GM19468 (cell line): ENCODE results near the gene PRPH.
"Not testable (repeated sequence)": the region's sequence is repeated elsewhere in the genome, so short reads cannot be mapped to it uniquely, and the experiment has no call there.

ENCODE experiments used
- ATAC-seq: cut with Tn5 transposase; IDR thresholded peaks from one replicate; pipeline ENCODE4 v1.9.1; 2021; ENCODE audit warnings: mild to moderate bottlenecking, moderate library complexity, moderate number of reproducible peaks; ENCODE audit not compliant: unreplicated experiment; ENCODE audit errors: extremely low read depth

PRPH gene

GRCh38 chr12:49330631-49331379, 35.9 kb downstream of the PRPH start:
- no peak for ATAC-seq

- no peak for ATAC-seq
Measured at GRCh38 chr12:49331380-49332222, 36.7 kb downstream of the PRPH start.

GRCh38 chr12:49332441-49332861, 37.5 kb downstream of the PRPH start:
- ATAC-seq: no peak

- ATAC-seq: no peak
Measured at GRCh38 chr12:49332891-49333371, 38.0 kb downstream of the PRPH start.

GRCh38 chr12:49333778-49334177, 38.8 kb downstream of the PRPH start:
- not testable (repeated sequence) for ATAC-seq

- no peak for ATAC-seq
Measured at GRCh38 chr12:49334226-49334625, 39.3 kb downstream of the PRPH start.

- no peak for ATAC-seq
Measured at GRCh38 chr12:49334681-49335080, 39.7 kb downstream of the PRPH start.

GRCh38 chr12:49335118-49335954, 40.4 kb downstream of the PRPH start:
- ATAC-seq: no peak

GRCh38 chr12:49335955-49336644, 41.2 kb downstream of the PRPH start:
- ATAC-seq: no peak

GRCh38 chr12:49336645-49337584, 42.0 kb downstream of the PRPH start, which contains the start of gene C1QL4:
Gene C1QL4 (minus strand): TSS chr12:49337188. CDS start chr12:49336477, 711 bp downstream.
- ATAC-seq: no peak

- ATAC-seq: no peak
Measured at GRCh38 chr12:49338830-49339463, 44.0 kb downstream of the PRPH start.

- no peak for ATAC-seq
Measured at GRCh38 chr12:49339464-49339861, 44.5 kb downstream of the PRPH start.

GRCh38 chr12:49340095-49340870, 45.3 kb downstream of the PRPH start:
- ATAC-seq: no peak

- no peak for ATAC-seq
Measured at GRCh38 chr12:49340971-49341776, 46.2 kb downstream of the PRPH start.

- ATAC-seq: no peak
Measured at GRCh38 chr12:49341777-49342065, 46.8 kb downstream of the PRPH start.

- no peak for ATAC-seq
Measured at GRCh38 chr12:49342066-49342913, 47.3 kb downstream of the PRPH start.
